Fibroblast of lung (primary cell): ENCODE measurements around the gene LCP1. TPM values are rescaled to one million over a fixed set of nuclear protein-coding genes. Genes with fewer than 3 reads are reported as not detected.

Source experiments
- DNase-seq, 2 donors: peaks; one replicate each; pipeline versions ENCODE4 v3.0.0 to v3.0.0-alpha.2; 2010; ENCODE audit warnings: low read depth in 2 of 2
- H2AFZ ChIP-seq: 2 replicates; pipeline ENCODE4 v1.5.1; 2012; ENCODE audit warnings: low read length, control low read depth, inconsistent platforms
- H3K27ac ChIP-seq: 2 replicates; pipeline ENCODE4 v1.5.1; 2011; ENCODE audit warnings: low read length, control low read depth; ENCODE audit not compliant: insufficient read depth
- H3K27me3 ChIP-seq: 2 replicates; pipeline ENCODE4 v1.5.1; 2011; ENCODE audit warnings: mild to moderate bottlenecking, low read length; ENCODE audit not compliant: control insufficient read depth, insufficient read depth
- H3K36me3 ChIP-seq: 2 replicates; pipeline ENCODE4 v1.5.1; 2011; ENCODE audit warnings: low read length; ENCODE audit not compliant: control insufficient read depth, insufficient read depth
- H3K4me1 ChIP-seq: 2 replicates; pipeline ENCODE4 v1.5.1; 2011; ENCODE audit warnings: low read length; ENCODE audit not compliant: control insufficient read depth, insufficient read depth; ENCODE audit errors: extremely low read depth
- H3K4me2 ChIP-seq: 2 replicates; pipeline ENCODE4 v1.5.1; 2011; ENCODE audit warnings: low read length, control low read depth; ENCODE audit not compliant: insufficient read depth; ENCODE audit errors: extremely low read depth
- H3K4me3 ChIP-seq, 4 experiments: fragments of 200-600 bp in 1 of 4; sonication (generic) in 1 of 4; replicated peaks in 1 of 4; 2 replicates each; pipeline ENCODE4 v1.5.1; 2011 to 2016; ENCODE audit warnings: low read length in 4 of 4, low read depth in 3 of 4, mild to moderate bottlenecking in 3 of 4, control low read depth in 2 of 4, inconsistent platforms in 1 of 4, mixed read lengths in 1 of 4; ENCODE audit not compliant: insufficient read depth in 1 of 4; ENCODE audit errors: control extremely low read depth in 1 of 4
- H3K79me2 ChIP-seq: 2 replicates; pipeline ENCODE4 v1.5.1; 2012; ENCODE audit warnings: mild to moderate bottlenecking, low read length, inconsistent platforms; ENCODE audit not compliant: control insufficient read depth, insufficient read depth
- H3K9ac ChIP-seq: 2 replicates; pipeline ENCODE4 v1.5.1; 2011; ENCODE audit warnings: mild to moderate bottlenecking, low read length, control low read depth; ENCODE audit not compliant: insufficient read depth
- H3K9me3 ChIP-seq: 2 replicates; pipeline ENCODE4 v1.5.1; 2012; ENCODE audit warnings: low read depth, low read length; ENCODE audit not compliant: control insufficient read depth, insufficient read depth
- H4K20me1 ChIP-seq: 2 replicates; pipeline ENCODE4 v1.5.1; 2011; ENCODE audit warnings: low read length; ENCODE audit not compliant: control insufficient read depth, insufficient read depth; ENCODE audit errors: extremely low read depth
- CTCF ChIP-seq, 2 donors: IDR thresholded peaks in 1 of 2; conservative IDR thresholded peaks in 1 of 2; 1 replicate in 1 of 2; 2 replicates in 1 of 2; pipeline ENCODE4 v1.5.1; 2011 to 2012; ENCODE audit warnings: low read length in 2 of 2, control low read depth in 1 of 2, inconsistent platforms in 1 of 2, low read depth in 1 of 2, mild to moderate bottlenecking in 1 of 2
- EZH2 ChIP-seq: IDR thresholded peaks from 2 replicates; pipeline ENCODE4 v1.5.1; 2012; ENCODE audit warnings: low read length, control low read depth, mild to moderate bottlenecking; ENCODE audit errors: missing control alignments
- polyA plus RNA-seq, 2 donors: library from polyadenylated mRNA; depleted of rRNA in 1 of 2; stranded (reverse) in 1 of 2; unstranded in 1 of 2; fragments of >200 nt; gene quantifications; 2 replicates each; pipeline ENCODE4 v1.2.1, GENCODE V29; 2011 to 2012; ENCODE audit warnings: missing spikeins in 1 of 2
- total RNA-seq: library from RNA; depleted of rRNA; stranded (reverse); fragments of >200 nt; gene quantifications from 2 replicates; pipeline ENCODE4 v1.2.1, GENCODE V29; 2014

LCP1 gene
- total and polyA plus RNA-seq, 2 donors (not counting 1 experiment from before 2014, with no cell fraction given): under 0.01 to 0.06 TPM

- H3K4me2 ChIP-seq: no peak overlapping the region
- no peaks in the 10 kb centered on the region for H3K79me2 ChIP-seq
- TF ChIP-seq CTCF (conservative IDR thresholded peaks at IDR 0.05 in 1 of 2, IDR thresholded peaks at IDR 0.05 in 1 of 2; ENCODE audit: low read depth in 1 of 2, low read length in 2 of 2) (no peak), EZH2 (no peak)
- no peak overlapping the region for H3K27ac ChIP-seq
- H2AFZ ChIP-seq: no peak overlapping the region
- H3K9ac ChIP-seq: no peak overlapping the region
- H3K36me3 ChIP-seq: no peaks in the 10 kb centered on the region
- no peaks in the 10 kb centered on the region for H3K4me1 ChIP-seq
- H3K27me3 ChIP-seq: no peaks in the 10 kb centered on the region
- no peaks in the 10 kb centered on the region for H3K9me3 ChIP-seq
- H4K20me1 ChIP-seq: no peaks in the 10 kb centered on the region
- DNase-seq: no peak
- H3K4me3 ChIP-seq: no peak overlapping the region
These were observed 3.7 kb upstream of the LCP1 start for GRCh38 chr13:46185634-46186033.

- Histone ChIP-seq H3K4me2 (no peak overlapping the region), H3K9me3 (no peaks in the 10 kb centered on the region), H3K4me3 (no peak overlapping the region), H3K27ac (no peak overlapping the region), H2AFZ (no peak overlapping the region), H3K4me1 (no peaks in the 10 kb centered on the region), H3K36me3 (no peaks in the 10 kb centered on the region), H3K9ac (no peak overlapping the region), H3K79me2 (no peaks in the 10 kb centered on the region), H3K27me3 (no peaks in the 10 kb centered on the region), H4K20me1 (no peaks in the 10 kb centered on the region)
- no peak for DNase-seq
- TF ChIP-seq EZH2 (no peak), CTCF (conservative IDR thresholded peaks at IDR 0.05 in 1 of 2, IDR thresholded peaks at IDR 0.05 in 1 of 2; ENCODE audit: low read depth in 1 of 2, low read length in 2 of 2) (peak; percentile 28 to 52)
These were observed 2.3 kb upstream of the LCP1 start for GRCh38 chr13:46184277-46184699.

GRCh38 chr13:46183018-46183946 lies 1.3 kb upstream of the LCP1 start:
- TF ChIP-seq CTCF (conservative IDR thresholded peaks at IDR 0.05 in 1 of 2, IDR thresholded peaks at IDR 0.05 in 1 of 2; ENCODE audit: low read depth in 1 of 2, low read length in 2 of 2) (no peak), EZH2 (no peak)
- H3K4me3 ChIP-seq: no peak overlapping the region
- no peak for DNase-seq

More at GRCh38 chr13:46183018-46183946, 1.3 kb upstream of the LCP1 start:
- no peaks in the 10 kb centered on the region for H3K9me3 ChIP-seq
- no peak overlapping the region for H3K4me2 ChIP-seq
- H3K79me2 ChIP-seq: no peaks in the 10 kb centered on the region
- H3K27ac ChIP-seq: no peak overlapping the region
- H3K4me1 ChIP-seq: no peaks in the 10 kb centered on the region
- H3K27me3 ChIP-seq: no peaks in the 10 kb centered on the region
- no peaks in the 10 kb centered on the region for H3K36me3 ChIP-seq
- H4K20me1 ChIP-seq: no peaks in the 10 kb centered on the region
- no peak overlapping the region for H3K9ac ChIP-seq
- H2AFZ ChIP-seq: no peak overlapping the region
